H9 (cell line): ENCODE data around the gene CRAMP1. TPM values are rescaled to one million over a fixed set of nuclear protein-coding genes. Genes with fewer than 3 reads are reported as not detected.

Experiments
- DNase-seq: peaks from one replicate; pipeline ENCODE4 v3.0.0-alpha.2; 2017
- H2AFZ ChIP-seq: one replicate; pipeline ENCODE4 v1.6.1; 2013; ENCODE audit warnings: mild to moderate bottlenecking, low read length, control low read depth, moderate library complexity
- H2AK5ac ChIP-seq: 2 replicates; pipeline ENCODE4 v1.6.1; 2013; ENCODE audit warnings: low read length, control low read depth, mixed read lengths; ENCODE audit not compliant: insufficient read length
- H2BK120ac ChIP-seq: one replicate; pipeline ENCODE4 v1.6.1; 2013; ENCODE audit warnings: low read depth, mild to moderate bottlenecking, low read length, control low read depth, inconsistent platforms; ENCODE audit not compliant: poor library complexity, severe bottlenecking
- H2BK12ac ChIP-seq: 2 replicates; pipeline ENCODE4 v1.6.1; 2013; ENCODE audit warnings: low read length, control low read depth, mixed read lengths, low read depth; ENCODE audit not compliant: insufficient read length
- H2BK15ac ChIP-seq: 2 replicates; pipeline ENCODE4 v1.6.1; 2013; ENCODE audit warnings: low read depth, low read length, control low read depth
- H2BK20ac ChIP-seq: one replicate; pipeline ENCODE4 v1.6.1; 2013; ENCODE audit warnings: low read depth, mild to moderate bottlenecking, low read length, control low read depth, inconsistent platforms; ENCODE audit not compliant: poor library complexity, severe bottlenecking
- H2BK5ac ChIP-seq: 2 replicates; pipeline ENCODE4 v1.6.1; 2013; ENCODE audit warnings: low read length, control low read depth, mixed read lengths; ENCODE audit not compliant: insufficient read length
- H3K14ac ChIP-seq: 2 replicates; pipeline ENCODE4 v1.6.1; 2013; ENCODE audit warnings: low read length, control low read depth; ENCODE audit not compliant: insufficient read depth
- H3K18ac ChIP-seq: 2 replicates; pipeline ENCODE4 v1.6.1; 2013; ENCODE audit warnings: low read depth, mild to moderate bottlenecking, mixed read lengths, low read length, control low read depth; ENCODE audit not compliant: insufficient read length
- H3K23ac ChIP-seq: 2 replicates; pipeline ENCODE4 v1.6.1; 2013; ENCODE audit warnings: low read length, control low read depth, mixed read lengths, low read depth; ENCODE audit not compliant: insufficient read length
- H3K23me2 ChIP-seq: 2 replicates; pipeline ENCODE4 v1.6.1; 2013; ENCODE audit warnings: low read depth, mild to moderate bottlenecking, mixed read lengths, low read length, control low read depth; ENCODE audit not compliant: insufficient read length, poor library complexity, severe bottlenecking
- H3K27ac ChIP-seq: 2 replicates; pipeline ENCODE4 v1.5.1; 2013; ENCODE audit warnings: low read length, control low read depth, mixed read lengths, low read depth; ENCODE audit not compliant: insufficient read length
- H3K27me3 ChIP-seq: 2 replicates; pipeline ENCODE4 v1.6.1; 2013; ENCODE audit warnings: low read length, control low read depth, inconsistent platforms; ENCODE audit not compliant: insufficient read depth
- H3K4ac ChIP-seq: 2 replicates; pipeline ENCODE4 v1.6.1; 2013; ENCODE audit warnings: low read depth, mild to moderate bottlenecking, control low read depth, inconsistent platforms, low read length, moderate library complexity
- H3K4me1 ChIP-seq: 2 replicates; pipeline ENCODE4 v1.6.1; 2013; ENCODE audit warnings: low read length, control low read depth, inconsistent platforms; ENCODE audit not compliant: insufficient read depth
- H3K4me2 ChIP-seq: 2 replicates; pipeline ENCODE4 v1.6.1; 2013; ENCODE audit warnings: low read length, control low read depth, mixed read lengths; ENCODE audit not compliant: insufficient read length, insufficient read depth
- H3K56ac ChIP-seq: 2 replicates; pipeline ENCODE4 v1.6.1; 2013; ENCODE audit warnings: low read depth, mild to moderate bottlenecking, mixed read lengths, low read length, control low read depth; ENCODE audit not compliant: insufficient read length
- H3K79me1 ChIP-seq: 2 replicates; pipeline ENCODE4 v1.6.1; 2013; ENCODE audit warnings: low read depth, mild to moderate bottlenecking, moderate library complexity, low read length, control low read depth, inconsistent platforms; ENCODE audit not compliant: insufficient read depth, poor library complexity, severe bottlenecking
- H3K79me2 ChIP-seq: 2 replicates; pipeline ENCODE4 v1.6.1; 2013; ENCODE audit warnings: low read length, control low read depth, inconsistent platforms; ENCODE audit not compliant: insufficient read depth
- H3K9ac ChIP-seq: 2 replicates; pipeline ENCODE4 v1.6.1; 2013; ENCODE audit warnings: low read length, control low read depth, mixed read lengths; ENCODE audit not compliant: insufficient read length; ENCODE audit errors: extremely low read depth
- H3K9me3 ChIP-seq: one replicate; pipeline ENCODE4 v1.6.1; 2013; ENCODE audit warnings: low read depth, low read length, inconsistent platforms; ENCODE audit not compliant: control insufficient read depth
- H3T11ph ChIP-seq: one replicate; pipeline ENCODE4 v1.6.1; 2013; ENCODE audit warnings: mild to moderate bottlenecking, low read length, control low read depth, inconsistent platforms
- H4K20me1 ChIP-seq: one replicate; pipeline ENCODE4 v1.6.1; 2013; ENCODE audit not compliant: control insufficient read depth, insufficient read length, insufficient read depth
- H4K5ac ChIP-seq: 2 replicates; pipeline ENCODE4 v1.6.1; 2013; ENCODE audit warnings: low read depth, mild to moderate bottlenecking, mixed read lengths, low read length, control low read depth; ENCODE audit not compliant: insufficient read length
- H4K8ac ChIP-seq: replicated peaks from 2 replicates; pipeline ENCODE4 v1.6.1; 2013; ENCODE audit warnings: low read length, control low read depth, mixed read lengths, low read depth; ENCODE audit not compliant: insufficient read length
- H4K91ac ChIP-seq: 2 replicates; pipeline ENCODE4 v1.6.1; 2013; ENCODE audit warnings: low read depth, mild to moderate bottlenecking, moderate library complexity, mixed read lengths, low read length, control low read depth; ENCODE audit not compliant: insufficient read length
- H3K27ac Mint-ChIP-seq, 3 experiments: 2 replicates in 2 of 3; 3 replicates in 1 of 3; pipeline ENCODE4 v1.8.0; 2020 to 2021; ENCODE audit warnings: mixed read lengths in 3 of 3, mild to moderate bottlenecking in 1 of 3, moderate library complexity in 1 of 3
- H3K27me3 Mint-ChIP-seq: 2 replicates; pipeline ENCODE4 v1.8.0; 2021; ENCODE audit warnings: low read depth, mild to moderate bottlenecking, moderate library complexity, mixed read lengths
- H3K36me3 Mint-ChIP-seq, 3 experiments: 2 replicates in 2 of 3; 3 replicates in 1 of 3; pipeline ENCODE4 v1.8.0; 2020 to 2021; ENCODE audit warnings: low read depth in 3 of 3, mixed read lengths in 3 of 3; ENCODE audit not compliant: insufficient read depth in 1 of 3
- H3K4me1 Mint-ChIP-seq, 2 experiments: 2 replicates each; pipeline ENCODE4 v1.8.0; 2020; ENCODE audit warnings: mixed read lengths in 2 of 2
- H3K4me3 Mint-ChIP-seq, 2 experiments: 2 replicates in 1 of 2; 3 replicates in 1 of 2; pipeline ENCODE4 v1.8.0; 2020 to 2021; ENCODE audit warnings: mild to moderate bottlenecking in 2 of 2, mixed read lengths in 2 of 2, moderate library complexity in 1 of 2
- H3K9me3 Mint-ChIP-seq, 2 experiments: 2 replicates in 1 of 2; 3 replicates in 1 of 2; pipeline ENCODE4 v1.8.0; 2020; ENCODE audit warnings: mild to moderate bottlenecking in 2 of 2, mixed read lengths in 2 of 2, moderate library complexity in 1 of 2
- CTCF ChIP-seq: fragments of 200-600 bp; sonication (generic); conservative IDR thresholded peaks from 3 replicates; pipeline ENCODE4 v1.8.0; 2021; ENCODE audit warnings: antibody characterized with exemption, mild to moderate bottlenecking
- WGBS: extraction: QIAGEN DNeasy Blood & Tissue Kit; methylation state at CpG from one replicate; pipeline ENCODE4 v1.1.7; 2013; ENCODE audit warnings: missing lambda C conversion rate, low lambda C conversion rate, mixed read lengths; ENCODE audit not compliant: insufficient read length; ENCODE audit errors: extremely low coverage; 5-methylcytosine and 5-hydroxymethylcytosine counted together
- total RNA-seq: library from RNA; stranded (reverse); gene quantifications from 2 replicates; pipeline ENCODE4 v1.2.1, GENCODE V29; 2021

Gene CRAMP1
- total RNA-seq, 1 experiment from 2014 or later = 46.2 TPM

GRCh38 chr16:1666316-1666715 lies 54.2 kb downstream of the CRAMP1 start:
- H3K9ac ChIP-seq = no peak overlapping the region
- no peak overlapping the region for H2AFZ ChIP-seq
- H3K27ac ChIP-seq = no peak overlapping the region
- H4K91ac ChIP-seq = no peak overlapping the region
- no peaks in the 10 kb centered on the region for H3K79me1 ChIP-seq
- Mint-ChIP-seq H3K9me3 (no peaks in the 10 kb centered on the region; a peak in 1 of 5 replicates), H3K4me3 (no peak overlapping the region), H3K4me1 (no peaks in the 10 kb centered on the region), H3K27ac (no peak overlapping the region; a peak in 1 of 7 replicates), H3K36me3 (peaks cover 27 to 95% (median 74%) of the 10 kb centered on the region in 3 experiments; a peak in 6 of 7 replicates), H3K27me3 (no peaks in the 10 kb centered on the region)
- H3K23me2 ChIP-seq = no peaks in the 10 kb centered on the region
- H3K4me2 ChIP-seq = no peak overlapping the region
- no peak overlapping the region for H3K4ac ChIP-seq
- H4K8ac ChIP-seq = no peak overlapping the region
- H3K23ac ChIP-seq = no peak overlapping the region
- H3K79me2 ChIP-seq = no peaks in the 10 kb centered on the region
- no peaks in the 10 kb centered on the region for H3K27me3 ChIP-seq
- H3K56ac ChIP-seq = no peak overlapping the region
- no peaks in the 10 kb centered on the region for H3K4me1 ChIP-seq
- H4K20me1 ChIP-seq = no peaks in the 10 kb centered on the region
- H3K14ac ChIP-seq = no peak overlapping the region
- H2AK5ac ChIP-seq = no peak overlapping the region
- DNase-seq = no peak
- no CpG with 5 or more reads among the region's 13 CpGs for WGBS
- no peak overlapping the region for H3K18ac ChIP-seq
- no peak for TF ChIP-seq CTCF
- H4K5ac ChIP-seq = no peak overlapping the region
- no peak overlapping the region for H2BK12ac ChIP-seq
- no peak overlapping the region for H3T11ph ChIP-seq
- H2BK15ac ChIP-seq = no peak overlapping the region
- no peaks in the 10 kb centered on the region for H3K9me3 ChIP-seq
- H2BK120ac ChIP-seq = no peak overlapping the region
- H2BK5ac ChIP-seq = no peak overlapping the region
- no peak overlapping the region for H2BK20ac ChIP-seq
